A673 (cell line): Measurements from ENCODE around the gene SEMA4C. TPM values are rescaled to one million over a fixed set of nuclear protein-coding genes. Genes with fewer than 3 reads are reported as not detected.

ENCODE experiments used
- BruUV-seq: library from RNA; stranded (reverse); fragments of 400-500 nt; replicated peaks from 2 replicates; lab custom pipeline; 2021; lab: Mats Ljungman, UMichigan
- CTCF ChIA-PET: fragments of 300-600 bp; sonication (Branson Sonifier 250); formaldehyde crosslinking; loops from one replicate; lab custom pipeline; 2022; ENCODE audit warnings: antibody characterized with exemption; lab: Charles Lee
- POLR2A ChIA-PET: fragments of 300-600 bp; sonication (Branson Sonifier 250); formaldehyde crosslinking; loops from one replicate; lab custom pipeline; 2022; ENCODE audit warnings: antibody characterized with exemption; ENCODE audit not compliant: low non-redundant PET; lab: Charles Lee
- DNase-seq: peaks from one replicate; pipeline ENCODE4 v3.0.0-alpha.2; 2015; ENCODE audit warnings: low spot score
- H3K27ac ChIP-seq: fragments of 200-600 bp; sonication (generic); 2 replicates; pipeline ENCODE4 v1.5.1; 2016; ENCODE audit warnings: mixed run types, low read depth, mild to moderate bottlenecking, mixed read lengths, antibody characterized with exemption, low read length; ENCODE audit not compliant: poor library complexity, severe bottlenecking
- H3K27me3 ChIP-seq: fragments of 200-600 bp; sonication (generic); replicated peaks from 2 replicates; pipeline ENCODE4 v1.6.1; 2017; ENCODE audit warnings: mixed run types, low read depth, mild to moderate bottlenecking, mixed read lengths, antibody characterized with exemption, low read length; ENCODE audit not compliant: insufficient read depth, poor library complexity
- H3K36me3 ChIP-seq: fragments of 200-600 bp; sonication (generic); 2 replicates; pipeline ENCODE4 v1.6.1; 2016; ENCODE audit warnings: mixed run types, mild to moderate bottlenecking, mixed read lengths, antibody characterized with exemption, low read length; ENCODE audit not compliant: insufficient read depth, poor library complexity, severe bottlenecking
- H3K4me1 ChIP-seq: fragments of 200-600 bp; sonication (generic); 2 replicates; pipeline ENCODE4 v1.6.1; 2017; ENCODE audit warnings: mixed run types, mild to moderate bottlenecking, mixed read lengths, antibody characterized with exemption, low read length; ENCODE audit not compliant: insufficient read depth, poor library complexity, severe bottlenecking
- H3K4me3 ChIP-seq: fragments of 200-600 bp; sonication (generic); 2 replicates; pipeline ENCODE4 v1.5.1; 2016; ENCODE audit warnings: low read depth, mixed run types, mild to moderate bottlenecking, mixed read lengths, low read length; ENCODE audit not compliant: poor library complexity, severe bottlenecking
- H3K9me3 ChIP-seq: fragments of 200-600 bp; sonication (generic); 2 replicates; pipeline ENCODE4 v1.6.1; 2016; ENCODE audit warnings: mixed run types, low read depth, mild to moderate bottlenecking, mixed read lengths, antibody characterized with exemption, low read length; ENCODE audit not compliant: poor library complexity, severe bottlenecking
- EZH2 ChIP-seq: fragments of 200-600 bp; sonication (generic); IDR thresholded peaks from 2 replicates; pipeline ENCODE4 v1.6.1; 2017; ENCODE audit warnings: borderline replicate concordance, low read depth, mild to moderate bottlenecking, mixed read lengths, antibody characterized with exemption, low read length; ENCODE audit not compliant: poor library complexity, severe bottlenecking
- intact Hi-C: fragments of 100-400 bp; cut with micrococcal nuclease; formaldehyde crosslinking; loops from one replicate; pipeline ENCODE4 v1.10.0; 2022; ENCODE audit not compliant: unreplicated experiment
- total RNA-seq: library from RNA; stranded (reverse); gene quantifications from 2 replicates; pipeline ENCODE4 v1.2.3, GENCODE V29; 2021
- TF ChIP-seq, protein P1 (sequence below): fragments of 300-800, 200-600 bp; sonication (generic); conservative IDR thresholded peaks from 2 replicates; pipeline ENCODE4 v1.5.1; 2017; ENCODE audit warnings: low read depth, mild to moderate bottlenecking, antibody characterized with exemption, low read length, moderate library complexity, mixed read lengths

The SEMA4C gene
- total RNA-seq, 1 experiment from 2014 or later: 33.3 TPM

DNA sequence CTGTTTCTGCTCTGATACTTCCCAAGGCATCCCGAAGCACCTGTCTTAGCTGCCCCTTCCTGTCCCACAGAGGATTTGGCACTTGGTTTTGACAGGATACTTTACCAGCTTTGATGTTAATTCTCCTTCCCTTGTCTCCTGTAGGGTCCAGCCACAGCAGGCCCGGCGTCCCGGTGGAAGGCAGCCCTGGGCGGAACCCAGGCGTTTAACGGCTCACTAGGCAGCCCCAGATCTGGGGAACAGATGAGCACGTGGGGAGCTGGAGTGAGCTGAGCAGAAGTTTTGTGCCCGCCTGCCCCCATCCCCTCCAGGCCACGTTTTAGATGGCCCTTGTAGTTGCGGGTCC lies 37.5 kb downstream of the SEMA4C start:
- Histone ChIP-seq H3K4me1 (no peaks in the 10 kb centered on the region), H3K27ac (no peak overlapping the region), H3K36me3 (peaks cover 40% of the 10 kb centered on the region), H3K9me3 (no peaks in the 10 kb centered on the region), H3K4me3 (no peak overlapping the region), H3K27me3 (no peaks in the 10 kb centered on the region)
- intact Hi-C loops: no loop called here
- no TSS peak for BruUV-seq
- CTCF ChIA-PET: no interaction called here
- POLR2A ChIA-PET: interaction anchor here (0.9 kb wide), 1 partner anchor 12 kb away, joined by 5 read pairs; the partner anchor contains the start of gene ANKRD23
- no peak for TF ChIP-seq EZH2
- TF ChIP-seq, protein P1, sequence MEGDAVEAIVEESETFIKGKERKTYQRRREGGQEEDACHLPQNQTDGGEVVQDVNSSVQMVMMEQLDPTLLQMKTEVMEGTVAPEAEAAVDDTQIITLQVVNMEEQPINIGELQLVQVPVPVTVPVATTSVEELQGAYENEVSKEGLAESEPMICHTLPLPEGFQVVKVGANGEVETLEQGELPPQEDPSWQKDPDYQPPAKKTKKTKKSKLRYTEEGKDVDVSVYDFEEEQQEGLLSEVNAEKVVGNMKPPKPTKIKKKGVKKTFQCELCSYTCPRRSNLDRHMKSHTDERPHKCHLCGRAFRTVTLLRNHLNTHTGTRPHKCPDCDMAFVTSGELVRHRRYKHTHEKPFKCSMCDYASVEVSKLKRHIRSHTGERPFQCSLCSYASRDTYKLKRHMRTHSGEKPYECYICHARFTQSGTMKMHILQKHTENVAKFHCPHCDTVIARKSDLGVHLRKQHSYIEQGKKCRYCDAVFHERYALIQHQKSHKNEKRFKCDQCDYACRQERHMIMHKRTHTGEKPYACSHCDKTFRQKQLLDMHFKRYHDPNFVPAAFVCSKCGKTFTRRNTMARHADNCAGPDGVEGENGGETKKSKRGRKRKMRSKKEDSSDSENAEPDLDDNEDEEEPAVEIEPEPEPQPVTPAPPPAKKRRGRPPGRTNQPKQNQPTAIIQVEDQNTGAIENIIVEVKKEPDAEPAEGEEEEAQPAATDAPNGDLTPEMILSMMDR: no peak
- no peak for DNase-seq

DNA sequence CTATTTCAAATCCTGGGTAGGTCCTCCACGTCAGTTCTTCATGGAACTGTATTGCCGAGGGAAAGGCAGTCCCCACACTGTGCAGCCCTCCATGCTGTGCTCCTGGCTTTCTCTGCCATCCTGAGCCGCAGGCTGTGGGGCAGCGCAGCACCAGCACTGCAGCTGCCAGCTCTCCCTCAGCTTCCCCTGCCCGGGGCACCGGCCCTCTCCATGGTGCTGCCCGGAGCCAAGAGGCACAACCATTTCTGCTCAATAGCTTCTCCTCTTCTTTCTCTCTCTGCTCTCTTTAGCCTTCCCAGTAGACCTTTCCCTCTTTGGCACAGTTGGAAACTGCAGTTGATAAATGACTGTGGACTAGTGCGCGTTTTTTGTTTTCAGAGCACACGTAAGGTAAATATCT lies 38.2 kb downstream of the SEMA4C start:
- no peaks in the 10 kb centered on the region for H3K9me3 ChIP-seq
- no peak overlapping the region for H3K4me3 ChIP-seq
- peaks cover 43% of the 10 kb centered on the region for H3K36me3 ChIP-seq
- no peaks in the 10 kb centered on the region for H3K27me3 ChIP-seq
- TF ChIP-seq, protein P1: no peak
- TF ChIP-seq EZH2: no peak
- BruUV-seq: no TSS peak
- intact Hi-C loops: no loop called here
- no peak for DNase-seq
- no peaks in the 10 kb centered on the region for H3K4me1 ChIP-seq
- ChIA-PET CTCF (no interaction called here), POLR2A (interaction anchor here (0.9 kb wide), 1 partner anchor 12 kb away, joined by 5 read pairs; the partner anchor contains the start of gene ANKRD23)
- no peak overlapping the region for H3K27ac ChIP-seq

DNA sequence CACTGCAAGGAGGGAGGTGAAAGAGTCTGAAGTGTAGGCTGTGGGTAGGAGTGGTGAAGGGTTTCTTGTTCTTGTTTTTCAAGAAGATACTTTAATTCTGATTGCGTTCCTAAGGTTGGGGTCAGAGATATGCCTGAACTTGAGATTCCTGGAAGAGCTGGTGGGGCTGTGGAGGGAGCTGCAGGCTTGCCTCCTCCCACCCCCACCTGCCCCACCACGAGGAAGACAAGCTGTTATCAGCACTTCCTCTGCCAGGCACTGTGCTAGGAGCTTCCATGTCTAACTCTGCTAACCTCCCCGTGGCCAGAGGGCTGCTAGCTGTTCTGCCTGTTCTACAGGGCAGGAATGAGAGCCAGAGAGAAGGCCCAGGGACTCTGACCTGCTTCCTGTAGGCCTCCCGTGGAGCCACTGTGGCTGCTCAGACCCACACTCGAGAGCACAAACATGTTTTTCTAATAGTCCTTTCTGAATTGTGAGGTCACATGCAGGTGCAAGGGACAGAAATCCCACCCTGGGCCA lies 39.8 kb downstream of the SEMA4C start:
- no peak overlapping the region for H3K4me3 ChIP-seq
- no peak for TF ChIP-seq EZH2
- TF ChIP-seq, protein P1: no peak
- intact Hi-C loops: no loop called here
- CTCF ChIA-PET: no interaction called here
- no peaks in the 10 kb centered on the region for H3K4me1 ChIP-seq
- no peak overlapping the region for H3K27ac ChIP-seq
- no peaks in the 10 kb centered on the region for H3K9me3 ChIP-seq
- no TSS peak for BruUV-seq
- peaks cover 43% of the 10 kb centered on the region for H3K36me3 ChIP-seq
- no peak for DNase-seq
- H3K27me3 ChIP-seq: no peaks in the 10 kb centered on the region
- POLR2A ChIA-PET: no interaction called here
